GM19193 (cell line): ENCODE measurements around the gene P2RX2.

Experiments
- POLR2A ChIP-seq: IDR thresholded peaks from 4 replicates; pipeline ENCODE4 v1.6.1; 2011; ENCODE audit not compliant: insufficient read depth, insufficient read length; ENCODE audit errors: extremely low read depth

P2RX2 gene

GRCh38 chr12:132592282-132592970, 26.1 kb upstream of the P2RX2 start:
- TF ChIP-seq POLR2A, result no peak

DNA sequence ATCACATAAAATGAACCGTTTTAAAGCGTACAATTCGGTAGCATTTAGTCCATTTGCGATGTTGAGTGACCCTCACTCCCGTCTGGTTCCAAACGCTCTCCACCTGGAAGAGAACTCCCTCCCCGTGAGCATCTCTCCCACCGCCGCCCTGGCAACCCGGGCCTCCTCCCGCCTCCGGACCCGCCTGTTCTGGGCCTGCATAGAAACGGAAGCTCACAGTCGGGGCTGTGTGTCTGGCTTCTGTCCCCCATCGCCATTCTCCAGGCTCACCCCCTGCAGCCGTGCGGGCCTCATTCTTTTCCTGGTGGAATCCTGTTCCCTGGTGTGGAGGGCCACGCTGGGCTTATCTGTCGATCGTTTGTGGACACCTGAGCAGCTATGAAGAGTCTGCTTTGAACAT, 25.5 kb upstream of the P2RX2 start:
- TF ChIP-seq POLR2A, result no peak

DNA sequence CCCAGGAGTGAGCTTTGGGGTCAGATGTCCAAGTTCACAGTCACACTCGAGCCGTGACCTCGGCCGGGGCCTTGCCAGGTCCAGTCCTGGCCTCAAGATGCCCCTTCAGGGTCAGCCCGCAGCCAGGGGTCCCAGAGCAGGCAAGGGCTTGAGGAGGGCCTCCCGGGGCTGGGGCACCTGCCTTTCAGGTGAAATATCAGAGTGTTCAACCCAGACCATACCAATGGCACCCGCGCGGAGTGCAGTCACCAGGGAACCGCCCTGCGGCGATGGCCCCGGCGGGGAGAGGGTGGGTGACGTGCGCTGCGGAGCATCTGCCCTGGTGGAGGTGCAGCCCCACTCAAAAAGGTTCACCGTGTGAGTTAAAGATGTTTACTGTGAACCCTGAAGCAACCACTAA, 25.1 kb upstream of the P2RX2 start:
- TF ChIP-seq POLR2A, result no peak

GRCh38 chr12:132593938-132594358, 24.6 kb upstream of the P2RX2 start:
- TF ChIP-seq POLR2A, result no peak

DNA sequence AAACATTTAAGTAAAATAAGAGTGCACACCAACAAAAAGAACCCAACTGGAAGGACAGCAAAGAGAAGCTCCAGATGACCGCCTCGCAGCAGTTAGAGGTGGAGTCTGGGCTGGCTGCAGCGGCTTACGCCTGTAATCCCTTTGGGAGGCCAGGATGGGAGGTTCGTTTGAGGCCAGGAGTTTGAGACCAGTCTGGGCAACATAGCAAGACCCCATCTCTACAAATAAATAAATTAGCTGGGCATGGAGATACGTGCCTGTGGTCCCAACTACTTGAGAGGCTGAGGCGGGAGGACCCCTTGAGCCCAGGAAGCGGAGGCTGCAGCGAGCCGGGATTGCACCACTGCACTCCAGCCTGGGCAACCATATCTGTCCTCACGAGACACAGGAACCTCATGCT, 23.4 kb upstream of the P2RX2 start:
- TF ChIP-seq POLR2A, result no peak

DNA sequence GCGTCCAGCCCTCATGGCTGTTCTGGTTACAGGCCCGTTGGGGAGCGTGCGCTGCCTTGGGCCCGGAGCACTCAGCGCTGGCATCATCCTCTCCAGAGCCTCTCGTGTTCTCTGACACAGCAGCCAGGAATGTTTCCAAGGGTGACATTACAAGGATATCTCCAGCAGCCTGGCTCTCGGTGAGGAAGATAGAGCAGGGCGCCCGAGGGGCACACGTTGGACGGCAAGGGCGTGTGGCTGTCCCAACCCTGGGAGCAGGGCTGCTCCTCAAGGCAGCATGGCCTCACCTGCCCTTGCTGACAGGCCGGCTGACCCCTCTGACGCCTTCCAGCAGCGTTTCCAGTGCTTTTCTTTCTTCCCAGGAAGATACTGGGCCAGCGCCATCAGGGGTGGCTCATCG, 22.6 kb upstream of the P2RX2 start:
- no peak for TF ChIP-seq POLR2A

- TF ChIP-seq POLR2A, result no peak
These were observed 21.0 kb upstream of the P2RX2 start for GRCh38 chr12:132597333-132598316.

DNA sequence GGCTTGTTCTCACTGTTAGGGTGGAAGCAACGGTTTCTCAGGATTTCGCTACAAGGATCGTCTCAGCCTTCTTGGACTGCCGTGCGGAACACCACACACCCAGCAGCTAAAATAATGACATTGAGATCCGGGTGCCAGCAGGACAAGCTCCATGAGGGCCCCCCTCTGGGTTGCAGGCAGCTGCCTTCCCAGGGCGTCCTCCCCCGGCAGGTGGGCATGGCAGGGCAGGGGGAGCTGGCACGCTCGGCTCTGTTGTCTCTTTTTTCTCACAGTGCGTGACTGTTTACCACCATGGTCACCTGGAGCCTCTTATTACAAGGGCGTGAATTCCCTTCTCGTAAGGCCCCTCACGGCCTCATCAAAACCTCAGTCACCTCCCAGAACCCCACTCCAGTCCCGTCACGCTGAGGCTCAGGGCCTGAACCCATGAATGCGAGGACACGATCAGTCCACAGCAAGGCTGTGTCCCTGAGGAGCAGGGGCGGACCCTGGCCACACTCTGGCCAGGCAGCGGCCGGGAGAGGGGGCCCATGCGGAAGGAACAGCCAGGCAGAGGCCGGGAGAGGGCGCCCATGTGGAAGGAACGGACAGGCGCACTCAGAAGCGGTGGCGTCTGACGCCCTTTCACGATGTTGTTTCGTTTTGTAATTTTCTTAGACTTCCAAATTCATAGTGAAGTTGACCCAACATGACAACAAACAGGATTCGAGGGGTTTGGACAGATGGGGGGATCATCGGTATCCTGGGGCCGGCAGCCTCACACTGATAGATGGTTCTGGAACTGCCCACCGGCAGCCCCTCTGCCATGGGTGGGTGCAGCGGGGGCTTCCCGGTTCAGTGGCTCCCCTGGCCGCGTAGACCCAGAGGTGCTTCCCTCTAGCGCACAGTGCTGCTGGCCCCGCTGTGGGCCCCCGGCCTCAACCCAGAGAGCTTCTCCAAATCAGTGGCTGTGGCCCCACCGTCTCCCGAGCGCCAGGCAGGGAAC, 18.2 kb upstream of the P2RX2 start:
- no peak for TF ChIP-seq POLR2A

DNA sequence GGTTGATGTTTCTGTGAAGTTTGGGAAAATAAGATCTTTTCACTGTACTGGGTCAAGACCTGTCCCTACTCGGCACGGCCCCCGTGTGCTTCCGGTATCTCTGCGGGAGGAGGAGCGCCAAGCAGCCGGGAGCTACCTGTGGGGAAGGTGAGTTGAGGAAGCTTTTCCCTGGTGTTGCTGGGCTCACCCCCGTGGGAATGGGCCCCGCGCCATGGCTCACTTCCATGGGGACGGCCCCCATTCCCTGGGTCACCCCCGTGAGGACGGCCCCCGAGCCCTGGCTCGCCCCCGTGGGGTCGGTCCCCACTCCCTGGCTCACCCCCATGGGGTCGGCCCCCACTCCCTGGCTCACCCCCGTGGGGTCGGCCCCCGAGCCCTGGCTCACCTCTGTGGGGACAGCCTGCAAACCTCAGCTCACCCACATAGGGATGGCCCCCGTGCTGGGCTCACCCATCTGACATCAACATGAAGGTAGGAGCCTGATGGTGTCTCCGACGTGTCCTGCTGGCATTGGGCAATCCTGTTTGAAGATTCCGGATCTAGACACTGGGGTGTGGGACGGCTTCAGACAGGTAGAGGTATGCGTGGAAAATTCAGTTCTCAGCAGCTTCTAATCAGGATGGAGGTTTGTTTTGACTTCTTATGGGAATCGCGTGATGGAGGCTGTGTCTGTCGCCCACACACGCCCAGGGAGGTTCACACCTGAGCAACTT, 17.2 kb upstream of the P2RX2 start:
- no peak for TF ChIP-seq POLR2A

DNA sequence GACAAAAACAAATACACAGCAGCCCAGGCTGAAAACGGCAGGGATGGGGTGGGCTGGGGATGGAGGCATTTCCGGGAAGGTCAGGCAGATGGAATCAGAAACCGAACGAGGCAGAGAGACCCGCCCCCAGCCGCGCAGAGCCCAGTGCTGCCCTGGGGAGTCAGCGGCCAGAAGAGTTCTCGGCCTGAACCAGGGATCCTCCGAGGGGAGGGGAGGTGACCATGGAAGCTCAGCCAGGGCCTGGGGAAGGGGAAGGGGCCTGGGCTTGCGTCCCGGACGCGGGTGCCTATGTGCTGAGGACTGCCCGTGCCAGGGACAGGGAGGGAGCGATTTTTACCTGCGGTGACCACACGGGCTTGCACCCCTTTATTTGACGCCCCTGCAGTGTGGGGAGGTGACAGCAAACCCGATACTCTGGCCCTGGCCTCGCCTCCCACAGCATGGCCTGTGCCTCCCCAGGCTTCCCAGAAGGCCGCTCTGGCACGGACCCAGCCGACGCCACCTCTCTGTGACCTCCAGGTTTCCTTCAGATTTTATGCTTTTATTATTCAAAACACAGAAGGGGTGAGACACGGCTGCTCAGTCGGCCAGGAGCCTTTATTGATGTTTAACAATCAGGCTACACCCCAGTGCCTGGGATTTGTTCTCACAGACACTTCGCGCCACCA, 15.9 kb upstream of the P2RX2 start:
- no peak for TF ChIP-seq POLR2A

- no peak for TF ChIP-seq POLR2A
These were observed 15.1 kb upstream of the P2RX2 start for GRCh38 chr12:132603240-132604150.

GRCh38 chr12:132604151-132604618, 14.4 kb upstream of the P2RX2 start:
- TF ChIP-seq POLR2A, result no peak
